Measurements from ENCODE around the gene MPRIP.

DNA sequence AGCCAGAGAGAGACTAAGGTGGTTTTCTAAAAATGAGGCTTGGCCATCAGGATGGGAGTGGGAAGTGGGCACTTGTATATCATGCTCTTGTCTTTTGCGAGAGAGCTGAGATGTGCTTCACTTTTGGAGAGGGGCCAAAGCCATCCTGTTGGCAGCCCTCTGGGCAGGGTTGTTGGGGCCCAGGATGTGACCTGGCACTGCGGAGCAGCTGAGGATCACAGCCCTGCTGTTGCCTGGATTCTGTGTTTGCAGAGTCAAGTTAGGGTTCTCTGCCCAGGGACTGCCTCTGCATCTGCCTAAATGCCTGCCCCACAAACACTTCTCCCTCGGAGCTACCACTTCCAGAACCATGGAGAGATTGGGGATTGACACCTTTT lies 92.7 kb downstream of the MPRIP start:
- TF ChIP-seq KDM5B (CRISPR knock-in tag; IDR thresholded peaks at IDR 0.05; ENCODE audit: borderline replicate concordance) (no peak), FOXM1 (CRISPR knock-in tag; IDR thresholded peaks at IDR 0.05) (no peak), EZH2 (conservative IDR thresholded peaks at IDR 0.05; ENCODE audit: low read depth, low read length) (no peak), POLR2A (IDR thresholded peaks at IDR 0.05; ENCODE audit: insufficient read depth in 1 of 2, low read depth in 2 of 2, low read length in 2 of 2) (no peak), CTCF (CRISPR knock-in tag; IDR thresholded peaks at IDR 0.05) (no peak)
- TF ChIP-seq, protein P1, sequence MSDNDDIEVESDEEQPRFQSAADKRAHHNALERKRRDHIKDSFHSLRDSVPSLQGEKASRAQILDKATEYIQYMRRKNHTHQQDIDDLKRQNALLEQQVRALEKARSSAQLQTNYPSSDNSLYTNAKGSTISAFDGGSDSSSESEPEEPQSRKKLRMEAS (IDR thresholded peaks at IDR 0.05): no peak
- TF ChIP-seq, protein P2, sequence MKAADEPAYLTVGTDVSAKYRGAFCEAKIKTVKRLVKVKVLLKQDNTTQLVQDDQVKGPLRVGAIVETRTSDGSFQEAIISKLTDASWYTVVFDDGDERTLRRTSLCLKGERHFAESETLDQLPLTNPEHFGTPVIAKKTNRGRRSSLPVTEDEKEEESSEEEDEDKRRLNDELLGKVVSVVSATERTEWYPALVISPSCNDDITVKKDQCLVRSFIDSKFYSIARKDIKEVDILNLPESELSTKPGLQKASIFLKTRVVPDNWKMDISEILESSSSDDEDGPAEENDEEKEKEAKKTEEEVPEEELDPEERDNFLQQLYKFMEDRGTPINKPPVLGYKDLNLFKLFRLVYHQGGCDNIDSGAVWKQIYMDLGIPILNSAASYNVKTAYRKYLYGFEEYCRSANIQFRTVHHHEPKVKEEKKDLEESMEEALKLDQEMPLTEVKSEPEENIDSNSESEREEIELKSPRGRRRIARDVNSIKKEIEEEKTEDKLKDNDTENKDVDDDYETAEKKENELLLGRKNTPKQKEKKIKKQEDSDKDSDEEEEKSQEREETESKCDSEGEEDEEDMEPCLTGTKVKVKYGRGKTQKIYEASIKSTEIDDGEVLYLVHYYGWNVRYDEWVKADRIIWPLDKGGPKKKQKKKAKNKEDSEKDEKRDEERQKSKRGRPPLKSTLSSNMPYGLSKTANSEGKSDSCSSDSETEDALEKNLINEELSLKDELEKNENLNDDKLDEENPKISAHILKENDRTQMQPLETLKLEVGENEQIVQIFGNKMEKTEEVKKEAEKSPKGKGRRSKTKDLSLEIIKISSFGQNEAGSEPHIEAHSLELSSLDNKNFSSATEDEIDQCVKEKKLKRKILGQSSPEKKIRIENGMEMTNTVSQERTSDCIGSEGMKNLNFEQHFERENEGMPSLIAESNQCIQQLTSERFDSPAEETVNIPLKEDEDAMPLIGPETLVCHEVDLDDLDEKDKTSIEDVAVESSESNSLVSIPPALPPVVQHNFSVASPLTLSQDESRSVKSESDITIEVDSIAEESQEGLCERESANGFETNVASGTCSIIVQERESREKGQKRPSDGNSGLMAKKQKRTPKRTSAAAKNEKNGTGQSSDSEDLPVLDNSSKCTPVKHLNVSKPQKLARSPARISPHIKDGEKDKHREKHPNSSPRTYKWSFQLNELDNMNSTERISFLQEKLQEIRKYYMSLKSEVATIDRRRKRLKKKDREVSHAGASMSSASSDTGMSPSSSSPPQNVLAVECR (CRISPR knock-in tag; IDR thresholded peaks at IDR 0.05; ENCODE audit: borderline replicate concordance): no peak
